Stimulated activated CD4-positive, alpha-beta T cell treated with anti-CD3 and anti-CD28 coated beads, Interleukin-15, amount 100 ng/mL, for 48 hours (primary cell): ENCODE measurements around the gene CENPM.
"Not testable (repeated sequence)": the region's sequence is repeated elsewhere in the genome, so short reads cannot be mapped to it uniquely, and the experiment has no call there.

Experiments
- DNase-seq, 2 donors: peaks; one replicate each; pipeline ENCODE4 v3.0.0-alpha.2; 2020; ENCODE audit warnings: low read depth in 2 of 2

CENPM gene

DNA sequence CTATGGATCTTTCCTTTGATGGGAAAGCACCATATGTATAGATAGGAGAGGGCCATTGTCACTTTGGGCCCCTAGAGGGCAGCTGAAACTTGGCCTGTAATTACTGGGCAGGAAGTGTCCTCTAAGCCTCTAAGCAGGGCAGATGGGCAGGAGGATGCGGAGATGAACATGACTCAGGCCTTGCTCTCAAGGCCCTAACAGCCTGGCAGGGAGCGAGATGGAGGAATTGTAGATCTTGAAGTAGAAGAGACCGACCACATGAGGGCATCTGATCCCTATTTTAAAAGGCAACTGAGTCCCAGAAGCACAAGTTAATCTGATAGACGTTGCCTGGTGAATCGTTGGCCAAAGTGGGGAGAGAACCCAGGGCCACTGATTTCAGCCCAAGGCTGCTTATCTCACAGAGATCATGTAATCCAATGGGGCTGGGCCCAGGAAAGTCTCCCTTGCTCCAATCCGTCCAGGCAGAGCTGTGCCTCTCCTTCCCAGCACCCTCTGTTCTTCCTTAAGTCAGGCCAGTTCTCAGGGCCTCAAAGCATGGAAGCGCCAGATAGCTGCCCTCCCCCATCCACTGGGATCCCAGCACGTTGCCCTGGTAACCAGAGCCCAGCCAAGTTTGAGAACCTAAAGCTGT is 19.8 kb upstream of the CENPM start:
- DNase-seq: no peak

- no peak for DNase-seq
Measured at GRCh38 chr22:41966225-41966606, 19.3 kb upstream of the CENPM start.

GRCh38 chr22:41964112-41964491 is 17.1 kb upstream of the CENPM start:
- DNase-seq: no peak

DNA sequence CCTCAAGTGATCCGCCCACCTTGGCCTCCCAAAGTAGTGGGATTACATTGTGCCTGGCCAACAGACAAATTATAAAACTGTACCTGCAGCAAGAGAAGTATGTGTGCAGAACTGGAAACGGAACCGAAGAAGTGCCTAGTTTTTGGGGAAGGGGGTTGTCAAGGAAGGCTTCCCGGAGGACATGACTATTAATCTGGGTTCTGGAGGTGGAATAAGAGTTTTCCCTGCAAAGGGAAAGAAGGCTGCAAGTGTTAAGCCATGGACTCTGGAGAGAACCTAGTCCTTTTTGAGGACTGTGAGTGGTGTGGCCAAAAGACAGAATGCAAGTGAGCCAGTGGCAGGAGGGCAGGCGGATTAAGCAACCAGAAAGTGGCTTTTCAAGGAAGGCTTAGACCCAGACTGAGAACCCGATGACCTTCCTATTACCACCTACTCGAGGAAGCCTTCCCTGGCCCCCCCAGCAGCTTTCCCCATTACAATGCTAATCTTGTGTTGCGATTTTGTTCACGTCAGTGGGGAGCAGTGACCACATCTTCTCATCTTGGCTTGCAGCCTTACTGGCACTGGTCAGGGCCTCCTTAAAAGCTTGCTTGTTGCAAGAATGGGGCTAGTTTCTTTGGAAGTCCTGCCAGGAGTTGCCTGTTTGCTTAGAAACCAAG is 16.6 kb upstream of the CENPM start:
- no peak for DNase-seq

DNA sequence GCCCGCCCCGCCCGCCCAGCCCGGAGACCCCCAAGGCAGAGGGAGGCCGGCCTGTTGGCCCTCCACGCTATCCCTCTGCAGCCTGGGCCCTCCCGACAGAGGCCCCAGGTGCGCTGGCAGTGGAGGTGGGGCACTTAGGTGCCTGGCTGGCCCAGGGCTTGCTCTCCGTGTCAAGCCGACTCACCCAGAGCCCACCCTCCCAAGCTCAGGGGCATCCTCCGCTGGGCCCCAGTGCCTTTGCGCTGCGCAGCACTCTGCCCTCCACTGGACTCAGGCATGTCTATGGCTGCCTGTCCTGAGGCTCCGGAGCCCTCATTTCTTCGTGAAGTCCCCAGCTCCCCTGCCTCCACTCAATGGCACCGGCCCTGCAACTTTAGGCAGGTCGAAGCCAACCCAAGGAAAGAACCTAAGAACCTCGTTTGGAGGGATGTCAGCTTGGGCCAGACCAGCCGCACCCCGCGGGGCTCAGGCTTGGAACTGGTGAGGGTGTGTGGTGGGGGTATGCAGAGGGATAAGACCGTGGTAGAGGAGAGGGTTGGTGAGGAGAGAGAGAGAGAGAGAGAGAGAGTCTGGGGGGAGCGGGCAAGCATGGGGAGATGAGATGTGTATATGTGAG is 11.1 kb upstream of the CENPM start:
- DNase-seq: no peak

GRCh38 chr22:41952713-41953112 is 5.8 kb upstream of the CENPM start:
- DNase-seq: no peak

GRCh38 chr22:41951898-41952474 is 5.0 kb upstream of the CENPM start, which contains the start of gene SMIM45:
TSS of gene SMIM45 (plus strand) at chr22:41952150.
- no peak for DNase-seq

DNA sequence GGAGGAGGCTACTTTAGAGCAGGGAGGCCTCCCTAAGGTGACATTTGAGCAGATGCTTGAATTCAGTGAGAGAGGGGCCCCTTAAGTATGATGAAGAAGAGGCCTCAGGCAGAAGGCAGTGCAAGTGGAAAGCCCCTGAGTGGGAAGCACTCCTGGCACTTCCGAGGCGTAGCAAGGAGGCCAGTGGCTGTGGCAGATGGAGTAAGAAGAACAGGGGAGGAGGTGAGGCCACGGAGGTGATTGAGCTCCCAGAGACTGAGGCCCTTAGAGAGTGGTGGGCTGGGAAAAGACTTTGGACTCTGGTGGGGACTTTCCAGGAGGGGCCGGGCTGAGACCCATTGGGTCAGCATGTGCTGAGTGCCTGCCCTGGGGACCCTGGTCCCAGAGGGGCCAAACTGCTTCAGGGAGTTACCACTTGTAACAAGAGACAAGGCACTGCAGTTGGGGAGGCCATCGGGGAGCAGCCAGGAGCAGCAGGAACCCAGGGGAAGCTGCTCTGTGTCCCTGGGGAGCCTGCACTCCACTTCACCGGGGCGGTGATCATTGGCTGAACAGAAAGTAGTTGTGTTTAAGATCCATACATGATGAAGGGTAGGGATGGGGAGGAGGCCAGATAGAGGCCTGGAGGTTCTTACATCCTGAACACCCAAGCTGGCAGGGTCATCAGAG is 2.5 kb upstream of the CENPM start:
- DNase-seq: no peak

- DNase-seq: not testable (repeated sequence)
Measured at GRCh38 chr22:41948928-41949296, 2.0 kb upstream of the CENPM start.

DNA sequence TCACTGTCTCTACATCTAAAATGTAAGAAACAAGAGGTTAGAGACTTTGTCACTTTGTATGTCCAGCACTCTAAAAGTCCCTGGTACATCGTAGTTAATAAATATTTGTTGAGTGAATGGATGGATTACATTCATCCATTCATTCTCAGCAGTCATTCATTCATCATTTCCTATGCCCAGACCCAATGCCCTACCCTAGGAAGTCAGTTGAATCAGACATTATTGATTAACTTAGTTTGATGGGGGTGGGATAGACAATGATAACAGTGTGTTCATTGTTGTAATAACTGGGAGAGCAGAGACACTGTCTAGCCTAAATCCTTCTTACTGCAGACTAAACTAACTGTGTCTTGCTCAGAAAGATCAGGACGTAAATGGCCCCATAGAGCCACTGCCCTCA is 1.2 kb upstream of the CENPM start:
- no peak for DNase-seq

- no peak for DNase-seq
Measured at GRCh38 chr22:41947424-41948080, 600 bp upstream of the CENPM start.

DNA sequence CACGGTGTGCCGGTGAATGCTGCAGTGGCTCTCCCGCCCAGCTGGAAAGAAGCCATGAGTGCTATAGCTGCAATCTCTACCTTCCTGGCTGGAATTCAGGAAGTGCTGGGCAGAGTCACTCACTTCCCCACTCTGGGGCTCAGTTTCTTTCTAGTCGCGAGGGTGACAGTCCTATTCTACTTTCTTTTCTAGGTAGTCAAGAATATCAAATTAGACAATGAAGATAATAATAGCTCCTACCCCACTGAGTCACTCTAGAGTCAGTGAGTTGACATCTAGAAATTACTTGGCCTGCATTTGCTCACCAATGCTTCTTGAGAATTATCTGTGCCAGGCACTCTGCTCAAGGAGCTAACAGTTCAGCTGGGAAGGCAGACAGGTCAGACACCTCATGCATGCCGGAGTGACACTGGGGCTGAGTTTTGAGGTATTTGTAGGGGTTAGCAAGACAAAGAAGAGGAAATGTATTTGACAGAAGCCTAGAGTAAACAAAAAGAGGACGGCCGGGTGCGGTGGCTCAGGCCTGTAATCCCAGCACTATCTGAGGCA is 3.2 kb downstream of the CENPM start:
- DNase-seq: no peak

DNA sequence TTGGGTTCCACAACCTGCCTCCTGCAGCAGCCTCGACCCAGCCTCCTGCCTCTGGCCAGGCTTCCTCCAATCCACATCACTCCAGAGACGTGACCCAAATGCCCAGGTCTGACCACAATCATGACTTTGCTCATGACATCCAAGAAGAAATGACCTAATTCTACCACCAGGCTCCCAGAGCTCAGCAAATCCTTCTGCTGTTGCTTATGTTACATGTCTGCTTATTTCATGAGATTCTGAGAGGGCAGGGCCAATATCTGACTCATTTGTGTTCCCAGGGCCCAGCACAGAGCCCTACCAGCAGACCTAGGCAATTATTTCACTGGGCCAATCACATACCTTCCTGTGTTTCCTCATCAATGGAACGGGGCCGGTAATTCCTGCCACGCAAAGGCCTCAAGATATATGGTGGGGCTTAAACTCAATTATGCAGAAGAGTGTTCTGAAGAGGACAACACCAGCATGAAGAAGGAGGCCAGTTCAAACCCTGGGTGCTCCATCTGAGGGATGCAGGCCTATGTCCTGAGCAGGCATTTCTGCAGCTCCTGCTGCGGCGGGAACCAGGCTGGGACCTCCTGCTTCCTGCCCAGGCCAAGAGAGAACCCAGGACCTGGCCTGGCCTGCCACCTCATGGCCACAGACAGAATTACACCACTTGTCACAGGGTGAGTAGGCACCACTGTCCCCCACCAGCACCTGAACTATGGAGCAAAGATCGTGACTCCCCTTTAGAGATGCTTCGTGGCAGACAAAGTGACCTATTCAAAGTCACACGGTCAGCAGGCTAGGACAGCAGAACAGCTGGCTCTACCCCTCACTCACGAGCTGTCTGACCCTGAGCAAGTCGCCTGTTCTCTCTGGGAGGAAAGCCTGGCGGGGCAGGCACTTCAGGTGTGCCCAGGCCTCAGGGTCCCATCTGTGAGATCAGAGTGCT is 5.9 kb downstream of the CENPM start:
- DNase-seq: peak; percentile 69 to 79

- peak; percentile 94 to 95 for DNase-seq
Measured at GRCh38 chr22:41939981-41940831, 6.7 kb downstream of the CENPM start.

- no peak for DNase-seq
Measured at GRCh38 chr22:41936894-41937169, 10.1 kb downstream of the CENPM start.

DNA sequence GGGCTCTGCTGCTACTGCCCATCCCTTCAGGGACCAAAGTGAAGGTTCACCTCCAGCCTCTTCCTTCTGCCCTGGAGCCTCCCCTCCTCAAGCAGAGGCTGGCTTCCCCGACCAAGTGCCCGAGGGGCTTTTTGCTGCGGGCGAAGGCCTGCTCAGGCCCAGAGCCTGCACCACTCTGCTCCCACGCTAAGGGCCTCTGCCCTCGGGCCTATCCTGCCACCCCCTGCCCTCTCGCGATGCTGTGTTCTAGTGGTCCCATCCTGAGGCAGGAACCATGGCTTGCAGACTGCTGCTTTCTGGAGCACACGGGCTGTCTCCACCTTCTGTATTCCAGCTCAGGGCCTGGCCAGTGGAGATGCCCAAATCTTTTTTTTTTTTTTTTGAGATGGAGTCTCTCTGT is 11.4 kb downstream of the CENPM start:
- DNase-seq: no peak

GRCh38 chr22:41935015-41935351 is 12.0 kb downstream of the CENPM start:
- DNase-seq: no peak

- no peak for DNase-seq
Measured at GRCh38 chr22:41934284-41935014, 12.5 kb downstream of the CENPM start.
